HG02840 (cell line): Measurements from ENCODE around the gene TEKT1.
"Not testable (repeated sequence)": the region's sequence is repeated elsewhere in the genome, so short reads cannot be mapped to it uniquely, and the experiment has no call there.

Experiments used
- ATAC-seq: cut with Tn5 transposase; IDR thresholded peaks from one replicate; pipeline ENCODE4 v1.9.1; 2021; ENCODE audit warnings: mild to moderate bottlenecking, moderate library complexity, moderate number of reproducible peaks; ENCODE audit not compliant: unreplicated experiment, low FRiP score

Gene TEKT1

DNA sequence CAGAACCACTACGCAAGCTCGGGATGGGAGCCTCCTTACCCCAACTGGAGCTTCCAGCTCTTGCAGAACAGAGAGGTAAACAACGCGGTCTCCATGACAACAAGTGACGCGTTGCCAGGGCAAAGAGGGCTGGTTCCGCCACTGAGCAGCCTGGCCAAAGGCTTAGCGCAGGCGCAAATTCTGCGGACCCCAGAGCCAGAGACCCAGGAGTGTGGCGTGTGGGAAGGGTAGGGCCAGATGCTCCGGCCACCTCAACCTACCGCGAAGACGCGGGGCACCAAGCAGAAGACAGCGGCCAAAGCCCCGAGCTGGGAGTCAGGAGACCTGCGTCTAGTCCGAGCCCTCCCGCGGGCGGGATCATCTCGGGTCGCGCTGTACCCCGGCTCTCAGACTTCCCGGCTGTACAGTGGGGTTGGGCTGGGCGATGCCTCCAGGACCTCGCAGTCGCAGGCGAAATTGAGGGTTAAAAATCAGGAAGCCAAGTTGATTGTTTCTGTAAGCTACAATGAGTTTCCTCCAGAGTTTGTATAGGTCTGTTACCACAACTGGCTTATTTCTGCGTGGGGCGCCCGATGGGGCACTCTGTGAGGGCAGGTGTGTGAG is at the start of gene TEKT1:
Gene TEKT1 (minus strand): TSS at position 69 of the 603 bp plus-strand sequence. CDS start 1,353 bp downstream, outside the sequence.
- no peak for ATAC-seq

DNA sequence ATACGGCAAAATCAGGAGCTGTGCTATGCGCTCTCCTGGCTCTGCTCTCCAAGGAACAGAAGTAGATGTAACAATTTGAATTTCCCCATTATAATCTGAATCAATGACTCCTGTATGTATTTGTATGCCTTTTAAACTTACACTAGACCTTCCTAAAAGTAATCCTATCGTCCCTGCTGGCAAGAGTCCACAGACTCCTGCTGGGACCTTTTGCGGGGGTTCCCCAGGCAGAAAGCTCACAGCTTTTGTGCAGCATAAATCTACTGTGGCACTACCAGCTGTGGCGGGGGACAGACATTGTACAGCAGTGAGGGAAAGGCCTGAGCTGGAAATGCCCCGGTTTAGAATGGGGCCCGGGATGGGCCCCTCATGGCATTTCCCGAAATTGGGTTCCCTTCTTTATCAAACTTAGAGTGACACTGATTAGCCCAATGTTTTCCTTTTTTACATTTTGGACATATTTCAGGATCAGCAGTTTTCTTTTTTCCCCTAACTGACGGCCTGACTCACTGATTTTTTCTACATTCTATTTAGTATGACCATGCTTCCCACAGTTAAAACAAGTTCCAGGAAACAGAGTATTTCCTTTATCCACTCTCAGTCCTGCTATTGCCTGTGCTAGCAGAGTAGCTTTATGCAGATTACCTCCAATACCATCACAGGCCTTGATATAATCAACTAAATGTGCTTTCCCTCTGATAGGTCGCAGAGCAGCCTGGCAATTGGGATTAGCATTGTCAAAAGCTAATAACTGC is 47.9 kb upstream of the TEKT1 start:
- not testable (repeated sequence) for ATAC-seq

DNA sequence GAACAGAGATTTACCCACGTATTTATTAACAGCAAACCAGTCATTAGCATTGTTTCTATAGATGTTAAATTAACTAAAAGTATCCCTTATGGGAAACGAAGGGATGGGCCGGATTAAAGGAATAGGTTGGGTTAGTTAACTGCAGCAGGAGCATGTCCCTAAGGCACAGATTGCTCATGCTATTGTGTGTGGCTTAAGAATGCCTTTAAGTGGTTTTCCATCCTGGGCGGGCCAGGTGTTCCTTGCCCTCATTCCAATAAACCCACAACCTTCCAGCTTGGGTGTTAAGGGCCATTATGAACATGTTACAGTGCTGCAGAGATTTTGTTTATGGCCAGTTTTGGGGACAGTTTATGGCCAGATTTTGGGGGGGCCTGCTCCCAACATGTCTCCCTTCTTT is 43.7 kb upstream of the TEKT1 start:
- ATAC-seq: not testable (repeated sequence)

GRCh38 chr17:6872936-6873335 is 41.4 kb upstream of the TEKT1 start:
- no peak for ATAC-seq

DNA sequence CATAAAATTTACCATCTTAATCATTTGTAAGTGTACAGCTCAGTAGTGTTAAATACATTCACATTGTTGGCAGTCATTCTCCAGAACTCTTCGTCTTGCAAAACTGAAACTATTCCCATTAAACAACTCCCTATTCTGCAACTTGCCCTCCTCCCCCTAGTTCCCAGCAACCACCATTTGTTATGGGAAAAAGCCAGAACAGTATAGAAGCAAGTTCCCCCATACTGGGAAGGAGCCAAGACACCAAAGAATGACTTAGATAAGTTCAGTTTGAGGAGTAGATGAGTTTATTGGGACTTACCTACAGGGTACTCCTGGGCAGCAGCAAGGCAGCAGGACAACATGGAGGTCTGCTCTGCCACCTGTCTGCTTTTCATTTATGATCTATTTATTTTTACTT is 39.3 kb upstream of the TEKT1 start:
- ATAC-seq: no peak

DNA sequence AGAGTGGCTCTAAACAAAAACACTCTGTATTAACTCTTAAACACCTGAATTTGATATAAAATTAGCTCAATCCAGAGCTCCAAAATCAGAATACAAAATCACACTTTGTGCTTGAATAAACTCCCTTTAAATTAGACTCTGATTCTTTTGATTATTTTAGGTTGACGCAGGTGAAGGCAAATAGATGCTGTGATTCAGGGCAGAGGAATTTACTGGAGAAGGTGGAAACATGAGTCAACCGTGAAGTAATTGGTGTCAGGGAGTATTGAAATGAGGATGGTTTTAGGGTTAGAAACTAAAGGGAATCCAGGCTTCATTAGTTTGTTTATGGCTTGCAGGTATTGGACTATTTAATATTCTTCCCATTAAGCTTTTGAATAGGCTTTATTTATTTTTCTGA is 37.1 kb upstream of the TEKT1 start:
- ATAC-seq: no peak

DNA sequence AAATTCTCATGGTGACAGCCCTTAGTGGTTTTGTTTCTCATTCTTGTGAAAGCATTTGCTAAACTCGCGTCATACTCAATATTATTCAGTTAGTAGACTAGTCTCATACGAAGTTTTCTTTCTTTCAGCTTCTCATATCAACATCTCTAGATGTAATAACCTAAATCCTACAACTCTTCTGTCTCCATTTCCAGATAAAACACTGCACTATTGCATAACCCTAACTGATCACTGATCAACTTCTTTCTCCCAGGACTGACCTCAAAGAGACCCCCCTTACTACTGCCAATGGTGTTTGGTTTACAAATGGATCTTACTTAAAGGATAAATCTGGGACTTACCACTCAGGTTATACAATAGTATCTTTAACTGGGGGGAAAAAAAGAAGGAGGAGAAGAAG is 36.3 kb upstream of the TEKT1 start:
- ATAC-seq: no peak

DNA sequence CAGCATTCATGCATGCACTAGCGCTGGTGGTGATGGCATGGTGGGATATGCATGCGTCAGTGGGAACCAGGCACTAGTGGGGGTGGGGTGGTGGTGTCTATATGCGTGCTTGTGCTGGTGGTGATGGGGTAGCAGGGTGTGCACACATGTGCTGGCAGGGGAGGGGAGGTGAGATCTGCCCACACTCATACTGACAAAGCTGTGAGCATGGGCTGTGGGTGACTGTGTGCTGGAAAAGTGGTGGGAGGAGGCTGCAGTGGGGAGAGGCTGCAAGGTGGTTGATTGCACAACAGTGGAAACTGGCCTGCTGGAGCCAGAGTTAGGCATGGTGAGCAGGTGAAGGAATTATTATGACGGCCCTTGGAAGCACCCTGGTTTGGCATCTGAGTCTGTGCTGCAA is 31.3 kb upstream of the TEKT1 start:
- ATAC-seq: no peak

- no peak for ATAC-seq
Observed at GRCh38 chr17:6862122-6862521, 30.6 kb upstream of the TEKT1 start.

DNA sequence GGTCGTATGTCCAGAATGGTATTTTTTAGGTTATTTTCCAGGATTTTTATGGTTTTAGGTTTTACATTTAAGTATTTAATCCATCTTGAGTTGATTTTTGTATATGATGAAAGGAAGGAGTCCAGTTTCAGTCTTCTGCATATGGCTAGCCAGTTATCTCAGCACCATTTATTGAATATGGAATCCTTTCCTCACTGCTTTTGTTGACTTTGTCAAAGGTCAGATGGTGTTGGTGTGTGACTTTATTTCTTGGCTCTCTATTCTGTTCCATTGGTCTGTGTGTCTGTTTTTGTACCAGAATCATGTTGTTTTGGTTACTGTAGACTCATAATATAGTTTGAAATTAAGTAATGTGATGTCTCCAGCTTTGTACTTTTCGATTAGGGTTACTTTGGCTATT is 26.4 kb upstream of the TEKT1 start:
- no peak for ATAC-seq

GRCh38 chr17:6857336-6857735 is 25.8 kb upstream of the TEKT1 start:
- ATAC-seq: no peak

GRCh38 chr17:6856051-6856450 is 24.5 kb upstream of the TEKT1 start:
- no peak for ATAC-seq

- no peak for ATAC-seq
Observed at GRCh38 chr17:6853764-6854442, 22.4 kb upstream of the TEKT1 start.

DNA sequence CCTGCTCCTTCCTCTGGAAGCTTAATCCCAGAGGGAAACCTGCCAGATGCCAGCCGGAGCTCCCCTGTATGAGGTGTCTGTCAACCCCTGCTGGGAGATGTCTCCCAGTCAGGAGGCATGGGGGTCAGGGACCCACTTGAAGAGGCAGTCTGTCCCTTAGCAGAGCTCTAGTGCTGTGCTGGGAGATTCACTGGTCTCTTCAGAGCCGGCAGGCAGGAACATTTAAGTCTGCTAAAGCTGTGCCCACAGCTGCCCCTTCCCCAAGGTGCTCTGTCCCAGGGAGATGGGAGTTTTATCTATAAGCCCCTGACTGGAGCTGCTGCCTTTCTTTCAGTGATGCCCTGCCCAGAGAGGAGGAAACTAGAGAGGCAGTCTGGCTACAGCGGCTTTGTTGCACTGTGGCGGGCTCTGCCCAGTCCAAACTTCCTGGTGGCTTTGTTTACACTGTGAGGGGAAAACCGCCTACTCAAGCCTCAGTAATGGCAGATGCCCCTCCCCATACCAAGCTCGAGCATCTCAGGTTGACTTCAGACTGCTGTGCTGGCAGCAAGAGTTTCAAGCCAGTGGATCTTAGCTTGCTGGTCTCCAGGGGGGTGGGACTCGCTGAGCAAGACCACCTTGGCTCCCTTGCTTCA is 17.1 kb upstream of the TEKT1 start:
- ATAC-seq: not testable (repeated sequence)

GRCh38 chr17:6846138-6846537 is 14.6 kb upstream of the TEKT1 start:
- not testable (repeated sequence) for ATAC-seq

DNA sequence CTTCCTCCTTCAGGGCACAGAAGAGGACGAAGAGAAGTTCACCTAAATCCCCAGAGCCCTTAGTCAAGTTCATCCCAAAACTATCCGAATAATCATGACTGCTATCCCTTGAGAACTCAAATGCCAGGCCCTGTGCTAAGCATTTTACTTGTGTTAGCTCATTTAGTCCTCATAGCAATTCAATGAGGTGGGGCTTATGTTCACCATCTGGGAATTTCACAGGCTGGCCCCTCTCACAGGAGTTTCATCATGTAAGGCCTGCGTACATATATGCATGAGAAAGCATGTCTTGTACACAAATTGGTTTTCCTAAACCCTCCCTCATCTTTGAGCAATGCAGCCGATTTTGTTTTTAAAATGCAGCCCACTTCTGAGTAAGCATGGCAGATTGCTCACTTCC is 12.9 kb upstream of the TEKT1 start:
- not testable (repeated sequence) for ATAC-seq

DNA sequence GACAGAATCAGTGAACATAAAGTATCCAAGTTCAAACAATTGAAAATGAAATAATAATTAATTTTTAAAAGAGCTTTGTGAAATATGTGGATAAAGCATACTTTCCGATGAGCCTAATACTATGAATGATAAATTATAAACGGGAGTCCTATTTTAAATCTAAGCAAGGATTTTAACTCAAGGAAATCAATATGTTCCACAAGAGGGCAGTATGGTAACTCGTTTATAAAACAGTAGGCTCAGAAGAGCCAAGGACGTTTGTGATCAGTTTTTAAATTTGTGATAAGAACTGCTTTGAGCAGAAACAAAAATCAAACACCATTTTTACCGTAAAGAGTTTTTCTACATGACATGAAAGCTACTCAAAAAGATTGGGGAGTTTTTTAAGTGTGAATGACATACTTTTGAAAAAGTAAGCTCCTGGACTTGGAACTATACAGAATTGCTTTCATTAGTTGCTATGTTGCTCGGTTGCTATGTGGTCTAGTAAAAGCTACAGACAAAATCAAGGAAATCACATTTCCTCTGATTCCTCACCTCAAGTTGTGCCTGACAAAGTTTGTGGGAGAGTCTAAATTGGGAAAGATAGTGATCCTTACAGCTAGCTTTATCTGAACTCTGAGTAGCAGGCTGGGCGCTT is 11.8 kb upstream of the TEKT1 start:
- ATAC-seq: no peak

DNA sequence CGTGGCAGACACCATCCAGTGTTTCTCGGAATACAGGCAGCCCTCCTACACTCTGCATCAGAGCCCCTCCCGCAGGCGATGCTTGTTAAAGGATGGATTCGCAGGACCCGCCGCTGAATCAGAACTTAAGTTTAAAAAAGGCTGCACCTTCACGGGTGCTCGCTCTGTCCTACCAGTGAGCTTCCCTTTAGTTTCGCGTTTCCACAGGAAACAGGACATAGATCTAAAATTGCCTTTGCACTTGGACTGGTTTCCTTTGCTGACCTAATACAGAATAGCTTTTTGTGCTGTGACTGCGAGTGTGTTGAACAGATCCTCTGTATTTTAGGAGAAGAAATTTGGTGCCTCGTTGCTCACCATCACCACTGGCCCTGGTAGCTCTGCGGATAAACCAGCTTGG is 10.2 kb upstream of the TEKT1 start:
- ATAC-seq: not testable (repeated sequence)

DNA sequence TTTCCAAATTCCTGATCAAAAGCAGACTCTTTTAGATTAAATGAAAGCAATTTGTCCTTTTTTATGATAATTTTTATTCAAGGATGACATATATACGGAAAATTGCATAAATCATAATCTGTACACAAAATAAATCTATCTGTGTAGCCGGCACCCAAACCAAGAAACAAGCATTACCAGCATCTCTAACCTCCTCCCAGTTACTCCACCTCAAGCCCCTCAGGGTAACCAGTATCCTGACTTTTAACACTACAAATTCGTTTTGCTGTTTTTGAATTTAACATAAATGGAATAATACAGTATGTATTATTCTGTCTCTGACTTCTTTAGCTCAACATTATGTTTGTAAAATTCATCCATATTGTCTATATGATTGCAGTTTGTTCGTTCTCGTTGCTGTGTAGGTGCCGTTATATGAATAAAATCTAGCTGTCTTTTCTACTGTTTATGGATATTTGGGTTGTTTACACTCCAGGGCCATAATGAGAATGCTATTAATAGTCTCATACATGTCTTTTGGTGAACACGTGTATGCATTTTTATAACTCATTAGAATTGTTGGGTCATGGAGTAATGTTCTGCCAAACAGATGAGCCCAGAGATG is 1.0 kb downstream of the TEKT1 start:
- no peak for ATAC-seq

DNA sequence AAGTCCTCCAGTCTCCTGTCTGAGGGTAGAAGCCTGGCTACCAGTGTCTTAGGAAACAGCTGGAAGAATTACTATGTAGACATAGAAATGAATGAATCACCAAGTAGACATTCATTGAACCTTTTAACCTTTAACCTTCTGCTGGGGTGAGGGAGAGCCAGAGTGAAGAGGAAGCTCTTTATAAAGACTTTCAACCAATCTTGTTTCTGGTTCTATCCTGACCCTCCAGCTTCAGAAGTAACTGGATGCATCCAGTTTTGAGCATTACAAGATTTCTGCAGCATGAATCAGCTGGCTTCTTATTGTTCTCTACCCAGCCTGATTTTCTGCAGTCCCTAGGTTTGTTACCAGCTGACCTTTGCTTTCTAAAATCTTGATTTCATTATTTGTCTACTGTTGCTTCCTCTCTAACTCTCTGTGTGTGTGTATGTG is 8.5 kb downstream of the TEKT1 start:
- ATAC-seq: no peak
